Tibial artery (tissue), 4 donors: ENCODE data around the gene FLRT1.

Experiments
- DNase-seq, 2 donors: peaks; one replicate each; pipeline ENCODE4 v3.0.0-alpha.2; 2019
- H3K27ac ChIP-seq, 2 donors: fragments of 200-600 bp; sonication (generic) in 1 of 2; 1 replicate in 1 of 2; 2 replicates in 1 of 2; pipeline ENCODE4 v1.5.1; 2018 to 2019; ENCODE audit warnings: mild to moderate bottlenecking in 1 of 2
- H3K27me3 ChIP-seq, 2 donors: fragments of 200-600 bp; sonication (generic) in 1 of 2; one replicate each; pipeline versions ENCODE4 v1.5.1 to v1.6.0; 2016 to 2019
- H3K36me3 ChIP-seq, 3 donors: fragments of 200-600 bp; sonication (generic) in 2 of 3; one replicate each; pipeline ENCODE4 v1.5.1; 2016 to 2019; ENCODE audit warnings: mild to moderate bottlenecking in 2 of 3
- H3K4me1 ChIP-seq, 4 donors: fragments of 200-600 bp; sonication (generic) in 2 of 4; 1 replicate in 3 of 4; 2 replicates in 1 of 4; pipeline ENCODE4 v1.5.1; 2016 to 2019
- H3K4me3 ChIP-seq, 2 donors: fragments of 200-600 bp; sonication (generic) in 1 of 2; 1 replicate in 1 of 2; 2 replicates in 1 of 2; pipeline ENCODE4 v1.5.1; 2018 to 2019; ENCODE audit warnings: mild to moderate bottlenecking in 2 of 2
- H3K9me3 ChIP-seq, 3 donors: fragments of 200-600 bp; sonication (generic) in 1 of 3; one replicate each; pipeline ENCODE4 v1.5.1; 2016 to 2019
- intact Hi-C: fragments of 100-400 bp; cut with DNase I; formaldehyde crosslinking; loops from one replicate; pipeline ENCODE4 v1.15.0; 2023; ENCODE audit warnings: low total_unique reads
- TF ChIP-seq, protein P1 (sequence below), 2 experiments: fragments of 200-600 bp in 1 of 2; fragments of 450-650 bp in 1 of 2; IDR thresholded peaks; one replicate each; pipeline ENCODE4 v1.5.1; 2017 to 2019; ENCODE audit warnings: antibody characterized with exemption in 2 of 2, mild to moderate bottlenecking in 1 of 2, moderate library complexity in 1 of 2

FLRT1 gene

DNA sequence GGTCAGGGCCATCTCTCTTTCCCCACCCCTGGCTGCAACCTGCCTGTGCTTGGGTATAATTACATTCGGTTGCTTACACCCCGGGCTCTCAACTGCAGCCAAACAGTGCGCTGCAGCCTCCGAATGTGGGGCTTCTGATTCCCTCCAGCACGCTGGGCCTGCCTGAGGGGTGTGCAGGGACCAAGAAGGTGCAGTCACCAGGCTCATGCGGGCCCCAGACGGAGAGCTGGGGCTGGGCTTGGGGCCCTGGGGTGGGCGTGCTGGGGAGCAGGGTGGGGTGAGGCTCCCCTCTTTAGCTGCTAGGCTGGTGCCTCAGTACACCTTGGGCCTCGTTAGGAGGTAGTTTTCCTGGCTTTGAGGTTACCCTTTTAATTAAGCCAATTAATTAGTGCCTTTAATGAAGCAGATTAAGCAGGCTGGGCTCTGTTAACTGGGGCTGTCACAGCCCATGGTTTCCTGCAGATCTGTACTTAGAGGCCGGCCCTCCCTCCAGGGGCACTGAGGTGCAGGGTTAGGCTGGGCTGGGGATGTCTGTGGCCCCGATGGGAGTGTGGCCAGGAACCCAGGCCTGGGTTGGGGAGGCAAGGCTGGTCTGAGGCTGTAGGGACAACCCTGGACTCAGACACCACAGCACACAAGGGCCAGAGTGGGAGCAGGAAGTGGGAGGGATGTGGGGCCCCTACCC, 17.3 kb downstream of the FLRT1 start:
- intact Hi-C loops, result no loop called here
- Histone ChIP-seq H3K27me3 (no peaks in the 10 kb centered on the region), H3K4me1 (no peaks in the 10 kb centered on the region), H3K36me3 (no peaks in the 10 kb centered on the region), H3K27ac (no peak overlapping the region), H3K9me3 (no peaks in the 10 kb centered on the region), H3K4me3 (no peak overlapping the region)
- DNase-seq, result no peak
- TF ChIP-seq, protein P1, sequence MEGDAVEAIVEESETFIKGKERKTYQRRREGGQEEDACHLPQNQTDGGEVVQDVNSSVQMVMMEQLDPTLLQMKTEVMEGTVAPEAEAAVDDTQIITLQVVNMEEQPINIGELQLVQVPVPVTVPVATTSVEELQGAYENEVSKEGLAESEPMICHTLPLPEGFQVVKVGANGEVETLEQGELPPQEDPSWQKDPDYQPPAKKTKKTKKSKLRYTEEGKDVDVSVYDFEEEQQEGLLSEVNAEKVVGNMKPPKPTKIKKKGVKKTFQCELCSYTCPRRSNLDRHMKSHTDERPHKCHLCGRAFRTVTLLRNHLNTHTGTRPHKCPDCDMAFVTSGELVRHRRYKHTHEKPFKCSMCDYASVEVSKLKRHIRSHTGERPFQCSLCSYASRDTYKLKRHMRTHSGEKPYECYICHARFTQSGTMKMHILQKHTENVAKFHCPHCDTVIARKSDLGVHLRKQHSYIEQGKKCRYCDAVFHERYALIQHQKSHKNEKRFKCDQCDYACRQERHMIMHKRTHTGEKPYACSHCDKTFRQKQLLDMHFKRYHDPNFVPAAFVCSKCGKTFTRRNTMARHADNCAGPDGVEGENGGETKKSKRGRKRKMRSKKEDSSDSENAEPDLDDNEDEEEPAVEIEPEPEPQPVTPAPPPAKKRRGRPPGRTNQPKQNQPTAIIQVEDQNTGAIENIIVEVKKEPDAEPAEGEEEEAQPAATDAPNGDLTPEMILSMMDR (IDR thresholded peaks at IDR 0.05), result no peak

DNA sequence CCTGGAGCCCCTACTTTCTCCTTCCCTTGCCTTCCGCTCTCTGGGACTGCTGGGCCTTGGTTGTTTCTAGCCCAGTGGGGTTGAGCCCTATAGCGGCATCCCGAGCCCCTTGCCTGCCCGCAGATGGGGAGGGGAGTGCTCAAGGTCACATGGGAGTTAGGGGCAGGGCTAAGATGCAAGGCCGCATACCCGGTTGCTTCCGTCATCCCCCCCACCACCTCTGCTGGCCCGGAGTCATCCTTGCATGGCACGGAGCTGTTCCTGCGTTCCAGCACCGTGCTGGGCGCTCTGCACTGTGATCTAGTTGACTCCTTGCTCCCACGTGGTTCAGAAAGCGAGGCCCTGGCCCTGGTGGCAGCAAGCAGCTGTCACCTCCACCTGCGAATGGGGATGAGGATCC, 18.0 kb downstream of the FLRT1 start:
- Histone ChIP-seq H3K9me3 (no peaks in the 10 kb centered on the region), H3K27ac (no peak overlapping the region), H3K27me3 (no peaks in the 10 kb centered on the region), H3K36me3 (no peaks in the 10 kb centered on the region), H3K4me1 (no peaks in the 10 kb centered on the region), H3K4me3 (no peak overlapping the region)
- no peak for DNase-seq
- TF ChIP-seq, protein P1 (IDR thresholded peaks at IDR 0.05), result no peak
- intact Hi-C loops, result no loop called here

DNA sequence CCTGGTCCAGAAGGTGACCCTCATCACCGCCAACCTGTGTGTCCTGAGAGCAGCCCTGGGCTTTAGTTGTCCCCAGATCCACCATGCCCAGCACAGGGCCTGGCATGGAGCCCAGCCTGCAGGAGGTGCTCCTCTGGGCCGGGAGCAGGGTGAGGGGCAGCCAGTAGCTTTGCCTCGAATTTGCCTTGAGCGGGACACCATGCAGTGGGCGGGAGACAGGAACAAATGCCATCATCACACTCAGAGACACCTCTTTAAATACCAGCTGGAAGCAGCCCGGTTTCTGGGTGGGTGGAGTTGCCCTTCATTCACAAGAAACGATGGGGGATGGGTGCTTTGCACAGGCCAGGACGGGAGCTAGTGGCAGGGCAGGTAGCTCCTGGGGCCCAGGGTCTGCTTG, 19.3 kb downstream of the FLRT1 start:
- H3K4me1 ChIP-seq, result no peaks in the 10 kb centered on the region
- H3K27ac ChIP-seq, result no peak overlapping the region
- H3K36me3 ChIP-seq, result no peaks in the 10 kb centered on the region
- H3K4me3 ChIP-seq, result no peak overlapping the region
- no peak for DNase-seq
- no peaks in the 10 kb centered on the region for H3K27me3 ChIP-seq
- no peaks in the 10 kb centered on the region for H3K9me3 ChIP-seq
- intact Hi-C loops, result no loop called here
- TF ChIP-seq, protein P1 (IDR thresholded peaks at IDR 0.05), result no peak

DNA sequence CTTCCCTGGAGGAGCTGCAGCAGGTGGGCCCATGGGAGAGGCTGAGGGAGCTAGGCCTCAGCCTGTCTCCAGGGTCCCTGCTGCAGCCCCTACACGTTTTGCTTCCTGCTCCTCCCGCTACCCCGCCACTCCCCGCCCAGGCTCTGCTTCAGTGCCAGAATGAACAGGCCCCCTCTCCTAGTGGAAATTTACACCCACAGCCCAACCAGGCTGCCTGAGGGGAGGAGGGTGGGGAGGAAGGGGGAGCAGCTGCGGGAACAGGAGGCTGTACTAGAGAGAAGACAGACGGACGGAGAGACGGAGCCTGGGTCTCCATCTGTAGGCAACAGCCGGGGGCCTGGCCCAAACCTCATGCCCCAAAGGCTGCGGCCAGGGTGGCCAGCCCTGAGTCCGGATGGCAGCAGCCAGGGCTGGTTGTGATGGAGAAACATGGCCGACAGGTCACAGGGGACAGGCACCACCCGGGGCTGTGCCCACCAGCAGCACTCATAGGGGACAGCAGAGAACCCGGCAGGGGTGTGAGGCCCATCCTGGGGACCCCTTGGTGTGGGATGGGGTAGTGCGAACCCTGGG, 20.6 kb downstream of the FLRT1 start:
- Histone ChIP-seq H3K4me1 (peaks cover 0 to 11% (median 6%) of the 10 kb centered on the region in 4 donors), H3K27ac (no peak overlapping the region), H3K36me3 (no peaks in the 10 kb centered on the region), H3K4me3 (no peak overlapping the region), H3K9me3 (no peaks in the 10 kb centered on the region), H3K27me3 (peaks cover 0 to 4% of the 10 kb centered on the region in 2 donors)
- TF ChIP-seq, protein P1 (IDR thresholded peaks at IDR 0.05), result no peak
- DNase-seq, result no peak
- intact Hi-C loops, result no loop called here

DNA sequence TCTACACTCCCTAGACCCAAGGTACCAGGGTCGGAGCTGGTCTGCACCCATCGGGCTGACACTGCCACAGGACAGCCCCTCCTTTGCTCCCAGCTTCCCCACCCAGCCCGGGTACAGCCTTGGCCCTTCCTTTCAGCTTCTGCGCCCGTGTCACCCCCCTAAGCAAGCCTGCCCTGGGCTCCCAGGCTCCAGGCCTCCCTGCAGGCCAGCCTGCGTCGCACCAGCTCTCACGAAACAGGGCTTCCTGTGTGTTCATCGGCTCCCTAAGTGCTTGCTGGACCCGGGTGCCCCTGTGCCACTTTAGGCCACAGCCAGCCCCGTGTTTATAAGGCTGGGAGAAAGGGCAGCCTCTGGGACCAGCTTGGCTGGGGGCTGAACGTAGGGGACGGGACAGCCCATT, 21.1 kb downstream of the FLRT1 start:
- DNase-seq, result no peak
- Histone ChIP-seq H3K27me3 (peaks cover 0 to 9% of the 10 kb centered on the region in 2 donors), H3K4me1 (peaks cover 0 to 15% (median 8%) of the 10 kb centered on the region in 4 donors), H3K9me3 (no peaks in the 10 kb centered on the region), H3K4me3 (no peak overlapping the region), H3K27ac (no peak overlapping the region), H3K36me3 (no peaks in the 10 kb centered on the region)
- TF ChIP-seq, protein P1 (IDR thresholded peaks at IDR 0.05), result no peak
- intact Hi-C loops, result no loop called here
